ENCODE measurements around the gene HHAT. TPM values are rescaled to one million over a fixed set of nuclear protein-coding genes. Genes with fewer than 3 reads are reported as not detected.

Gene HHAT
- total RNA-seq, 2 experiments from 2014 or later = 5.2 to 9.5 TPM

DNA sequence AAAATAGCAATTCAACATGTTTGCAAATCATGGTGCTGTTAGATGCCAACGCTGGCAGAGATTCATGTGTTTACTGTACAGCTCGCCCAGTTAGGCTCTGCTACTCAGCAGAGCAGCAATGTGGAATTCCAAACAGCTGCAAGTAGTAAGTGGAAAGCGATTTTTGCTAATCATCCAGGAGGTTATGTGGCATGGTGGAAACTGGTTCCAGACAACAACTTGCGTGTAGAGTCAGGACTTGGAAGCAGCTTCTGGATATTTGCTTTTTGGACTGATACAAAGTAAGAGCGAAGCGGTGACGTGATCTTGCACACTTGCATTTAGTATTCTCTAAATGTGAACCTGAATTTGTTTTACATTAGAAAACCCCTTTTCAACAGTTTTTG is 27.1 kb upstream of the HHAT start:
- POLR2A ChIA-PET = no interaction called here

DNA sequence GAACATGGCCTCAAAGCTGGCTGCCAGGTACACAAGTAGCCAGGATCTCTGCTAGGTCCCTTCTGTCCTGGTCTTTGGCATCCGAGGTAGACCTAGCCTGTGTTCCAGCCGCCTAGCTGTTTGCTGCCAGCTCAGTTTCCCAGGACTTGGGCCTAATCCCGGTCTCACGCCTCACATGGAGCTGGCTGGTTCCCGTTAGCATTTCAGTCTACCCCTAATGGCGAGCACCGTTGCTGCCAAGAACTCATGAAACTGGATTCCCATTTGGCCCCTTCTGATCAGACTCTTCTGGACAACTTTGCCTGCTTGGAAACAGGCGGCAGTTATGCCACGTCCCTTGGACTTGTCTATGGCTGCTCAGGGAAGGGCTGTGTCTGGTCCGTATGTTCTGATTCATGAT is 26.2 kb upstream of the HHAT start:
- Histone ChIP-seq H2AFZ (ENCODE audit: low read length) (no peak overlapping the region), H3K4me2 (ENCODE audit: low read length) (no peak overlapping the region), H3K36me3 (ENCODE audit: insufficient read depth, low read length) (no peaks in the 10 kb centered on the region), H3K27ac (ENCODE audit: low read depth, low read length, poor library complexity, severe bottlenecking) (no peak overlapping the region), H4K20me1 (ENCODE audit: insufficient read depth, low read length) (no peaks in the 10 kb centered on the region), H3K4me3 (ENCODE audit: low read depth, low read length, poor library complexity, severe bottlenecking) (no peak overlapping the region), H3K9me2 (ENCODE audit: insufficient read depth, low read length) (no peaks in the 10 kb centered on the region), H3K79me2 (ENCODE audit: insufficient read depth, low read depth, low read length) (no peaks in the 10 kb centered on the region), H3K9me3 (ENCODE audit: low read length) (no peaks in the 10 kb centered on the region), H3K4me1 (ENCODE audit: insufficient read depth, low read length, poor library complexity, severe bottlenecking) (no peaks in the 10 kb centered on the region)
- TF ChIP-seq, protein P1, sequence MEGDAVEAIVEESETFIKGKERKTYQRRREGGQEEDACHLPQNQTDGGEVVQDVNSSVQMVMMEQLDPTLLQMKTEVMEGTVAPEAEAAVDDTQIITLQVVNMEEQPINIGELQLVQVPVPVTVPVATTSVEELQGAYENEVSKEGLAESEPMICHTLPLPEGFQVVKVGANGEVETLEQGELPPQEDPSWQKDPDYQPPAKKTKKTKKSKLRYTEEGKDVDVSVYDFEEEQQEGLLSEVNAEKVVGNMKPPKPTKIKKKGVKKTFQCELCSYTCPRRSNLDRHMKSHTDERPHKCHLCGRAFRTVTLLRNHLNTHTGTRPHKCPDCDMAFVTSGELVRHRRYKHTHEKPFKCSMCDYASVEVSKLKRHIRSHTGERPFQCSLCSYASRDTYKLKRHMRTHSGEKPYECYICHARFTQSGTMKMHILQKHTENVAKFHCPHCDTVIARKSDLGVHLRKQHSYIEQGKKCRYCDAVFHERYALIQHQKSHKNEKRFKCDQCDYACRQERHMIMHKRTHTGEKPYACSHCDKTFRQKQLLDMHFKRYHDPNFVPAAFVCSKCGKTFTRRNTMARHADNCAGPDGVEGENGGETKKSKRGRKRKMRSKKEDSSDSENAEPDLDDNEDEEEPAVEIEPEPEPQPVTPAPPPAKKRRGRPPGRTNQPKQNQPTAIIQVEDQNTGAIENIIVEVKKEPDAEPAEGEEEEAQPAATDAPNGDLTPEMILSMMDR (conservative IDR thresholded peaks at IDR 0.05; ENCODE audit: low read length) = no peak
- no peak for TF ChIP-seq EZH2phosphoT487 (IDR thresholded peaks at IDR 0.05; ENCODE audit: borderline replicate concordance, low read depth, low read length)
- intact Hi-C loops (cut with micrococcal nuclease; ENCODE audit: unreplicated experiment) = no loop called here
- DNase-seq (ENCODE audit: low spot score) = no peak
- ChIA-PET POLR2A (interaction anchor here (0.6 to 0.8 kb wide), 2 partner anchors 48 to 54 kb away, joined by 3 read pairs; no protein-coding TSS in a partner anchor), CTCF (ENCODE audit: unreplicated experiment) (no interaction called here)
- BruUV-seq (replicated peaks) = no TSS peak

More for the DNA sequence above, 27.1 kb upstream of the HHAT start:
- Histone ChIP-seq H3K36me3 (ENCODE audit: insufficient read depth, low read length) (no peaks in the 10 kb centered on the region), H3K9me2 (ENCODE audit: insufficient read depth, low read length) (no peaks in the 10 kb centered on the region), H3K27ac (ENCODE audit: low read depth, low read length, poor library complexity, severe bottlenecking) (no peak overlapping the region), H3K4me3 (ENCODE audit: low read depth, low read length, poor library complexity, severe bottlenecking) (no peak overlapping the region), H4K20me1 (ENCODE audit: insufficient read depth, low read length) (no peaks in the 10 kb centered on the region), H3K9me3 (ENCODE audit: low read length) (no peaks in the 10 kb centered on the region), H3K4me2 (ENCODE audit: low read length) (no peak overlapping the region), H3K79me2 (ENCODE audit: insufficient read depth, low read depth, low read length) (no peaks in the 10 kb centered on the region), H2AFZ (ENCODE audit: low read length) (no peak overlapping the region), H3K4me1 (ENCODE audit: insufficient read depth, low read length, poor library complexity, severe bottlenecking) (no peaks in the 10 kb centered on the region)
- no peak for DNase-seq (ENCODE audit: low spot score)
- BruUV-seq (replicated peaks) = no TSS peak
- intact Hi-C loops (cut with micrococcal nuclease; ENCODE audit: unreplicated experiment) = no loop called here
- CTCF ChIA-PET (ENCODE audit: unreplicated experiment) = no interaction called here
- no peak for TF ChIP-seq EZH2phosphoT487 (IDR thresholded peaks at IDR 0.05; ENCODE audit: borderline replicate concordance, low read depth, low read length)
- TF ChIP-seq, protein P1 (conservative IDR thresholded peaks at IDR 0.05; ENCODE audit: low read length) = no peak

DNA sequence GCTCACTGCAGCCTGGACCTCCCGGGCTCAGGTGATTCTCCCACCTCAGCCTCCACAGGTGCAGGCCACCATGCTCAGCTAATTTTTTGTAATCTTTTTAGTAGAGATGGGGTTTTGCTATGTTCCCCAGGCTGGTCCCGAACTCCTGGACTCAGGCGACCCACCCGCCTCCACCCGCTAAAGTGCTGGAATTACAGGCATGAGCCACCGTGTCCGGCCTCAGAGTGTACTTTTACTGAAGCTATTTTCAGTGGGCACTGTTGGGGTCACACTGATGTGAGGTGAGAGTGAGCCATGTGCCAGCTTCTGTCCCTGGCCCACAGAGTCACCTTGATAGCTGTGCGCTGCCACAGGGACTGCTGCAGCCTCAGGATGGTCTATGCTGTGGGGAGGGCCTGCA is 25.3 kb upstream of the HHAT start:
- Histone ChIP-seq H3K4me1 (ENCODE audit: insufficient read depth, low read length, poor library complexity, severe bottlenecking) (no peaks in the 10 kb centered on the region), H3K4me3 (ENCODE audit: low read depth, low read length, poor library complexity, severe bottlenecking) (no peak overlapping the region), H3K9me3 (ENCODE audit: low read length) (no peaks in the 10 kb centered on the region), H3K4me2 (ENCODE audit: low read length) (no peak overlapping the region), H2AFZ (ENCODE audit: low read length) (no peak overlapping the region), H3K79me2 (ENCODE audit: insufficient read depth, low read depth, low read length) (no peaks in the 10 kb centered on the region), H3K9me2 (ENCODE audit: insufficient read depth, low read length) (no peaks in the 10 kb centered on the region), H3K36me3 (ENCODE audit: insufficient read depth, low read length) (no peaks in the 10 kb centered on the region), H4K20me1 (ENCODE audit: insufficient read depth, low read length) (no peaks in the 10 kb centered on the region), H3K27ac (ENCODE audit: low read depth, low read length, poor library complexity, severe bottlenecking) (no peak overlapping the region)
- BruUV-seq (replicated peaks) = no TSS peak
- ChIA-PET CTCF (ENCODE audit: unreplicated experiment) (no interaction called here), POLR2A (no interaction called here)
- TF ChIP-seq, protein P1 (conservative IDR thresholded peaks at IDR 0.05; ENCODE audit: low read length) = no peak
- DNase-seq (ENCODE audit: low spot score) = no peak
- intact Hi-C loops (cut with micrococcal nuclease; ENCODE audit: unreplicated experiment) = no loop called here
